Right lobe of liver (tissue), 6 donors: ENCODE data around the gene HOTAIR. TPM values are rescaled to one million over a fixed set of nuclear protein-coding genes. Genes with fewer than 3 reads are reported as not detected.

Source experiments
- ATAC-seq, 4 donors: fragments of 200-7000 bp; cut with Tn5 transposase; one replicate each; pipeline ENCODE4 v1.9.1; 2020; ENCODE audit warnings: mild to moderate bottlenecking in 4 of 4, moderate library complexity in 4 of 4
- DNase-seq, 3 donors: peaks; one replicate each; pipeline ENCODE4 v3.0.0-alpha.2; 2020
- H3K27ac ChIP-seq, 3 donors: fragments of 200-600 bp; one replicate each; pipeline ENCODE4 v1.8.0; 2022
- H3K27me3 ChIP-seq, 2 donors: fragments of 200-600 bp; one replicate each; pipeline ENCODE4 v1.8.0; 2022
- H3K36me3 ChIP-seq, 4 donors: fragments of 200-600 bp; sonication (generic) in 1 of 4; one replicate each; pipeline versions ENCODE4 v1.5.1 to v1.8.0; 2017 to 2022; ENCODE audit warnings: control low read depth in 1 of 4
- H3K4me1 ChIP-seq, 4 donors: fragments of 200-600 bp; sonication (generic) in 1 of 4; one replicate each; pipeline versions ENCODE4 v1.5.1 to v1.8.0; 2017 to 2022; ENCODE audit warnings: control low read depth in 1 of 4
- H3K4me3 ChIP-seq, 3 donors: fragments of 200-600 bp; one replicate each; pipeline ENCODE4 v1.8.0; 2022
- H3K9me3 ChIP-seq, 4 donors: fragments of 200-600 bp; sonication (generic) in 1 of 4; one replicate each; pipeline versions ENCODE4 v1.5.1 to v1.8.0; 2017 to 2022; ENCODE audit warnings: control low read depth in 1 of 4
- POLR2A ChIP-seq: fragments of 450-650 bp; IDR thresholded peaks from one replicate; pipeline ENCODE4 v1.6.1; 2017; ENCODE audit warnings: antibody characterized with exemption, mild to moderate bottlenecking
- WGBS: methylation state at CpG from one replicate; pipeline ENCODE4 v1.1.6; 2018; ENCODE audit warnings: low coverage, low lambda C conversion rate; ENCODE audit not compliant: insufficient coverage; ENCODE audit errors: missing lambda C conversion rate; 5-methylcytosine and 5-hydroxymethylcytosine counted together
- intact Hi-C, 2 donors: fragments of 100-400 bp; cut with DNase I; formaldehyde crosslinking; loops; one replicate each; pipeline versions ENCODE4 v1.11.2 to v1.14.1; 2022
- total RNA-seq, 6 experiments: library from RNA; depleted of rRNA in 2 of 6; stranded (reverse); fragments of >200 nt in 2 of 6; fragmentation: NEBNext Ultra II Directional in 3 of 6; extraction: Animal tissue kit (Norgen Biotek cat#: 25700) in 3 of 6; gene quantifications; one replicate each; pipeline versions ENCODE4 v1.1.0 to v1.2.4, GENCODE V29; 2016 to 2023
- TF ChIP-seq, protein P1 (sequence below), 4 donors: fragments of 200-600 bp in 3 of 4; fragments of 450-650 bp in 1 of 4; IDR thresholded peaks; one replicate each; pipeline versions ENCODE4 v1.5.1 to v1.8.0; 2016 to 2022; ENCODE audit warnings: antibody characterized with exemption in 4 of 4, mild to moderate bottlenecking in 2 of 4
- donor health status: DM: no; HTN: yes; CAD: no.
- donor health status: DM: no; HTN: no; CAD: no.
- donor health status: DM: no; HTN: no; CAD: no.
- donor health status: DM: no; HTN: yes; CAD: no.
- donor health status: DM: no; HTN: yes; CAD: no.

Gene HOTAIR
- total RNA-seq, 6 experiments from 2014 or later: not detected

DNA sequence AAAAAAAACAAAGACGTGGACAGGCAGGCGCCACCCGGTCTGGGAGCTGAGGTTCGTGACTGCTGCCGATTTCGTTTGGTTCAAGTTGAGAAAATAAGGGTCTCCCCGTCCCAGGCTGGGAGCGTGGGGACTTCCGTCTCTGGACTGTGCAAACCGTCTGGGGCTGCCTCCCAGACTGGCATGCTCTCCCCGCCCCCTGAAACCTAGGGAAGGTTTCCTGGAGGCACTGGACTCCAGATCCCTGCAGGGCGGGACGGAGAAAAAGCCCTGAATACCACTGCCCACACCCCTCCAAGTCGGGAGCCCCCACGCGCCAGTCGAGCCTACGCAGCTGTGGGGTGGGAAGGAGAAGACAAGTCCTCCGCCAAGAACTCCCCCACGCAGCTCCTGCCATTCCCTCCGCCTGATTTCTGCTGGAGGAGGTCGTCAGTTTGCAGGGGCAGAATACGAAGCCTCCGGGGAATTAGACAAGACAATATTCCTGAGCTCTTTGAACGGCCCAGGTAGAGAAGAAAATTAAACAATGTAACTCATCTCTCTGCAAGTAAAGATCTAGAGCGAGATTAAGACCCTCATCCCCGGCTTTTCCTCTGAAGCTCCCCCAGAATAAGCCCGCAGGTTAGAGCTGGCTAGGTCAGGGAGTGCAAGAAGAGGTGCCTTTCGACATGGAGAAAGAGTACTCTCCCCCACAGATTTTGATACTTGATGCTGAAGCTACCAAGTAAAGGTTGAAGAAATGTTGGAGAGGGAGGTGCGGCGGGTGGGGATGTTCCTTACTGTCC lies 46.5 kb downstream of the HOTAIR start:
- ATAC-seq (no peak), DNase-seq (no peak)
- 4% methylated on average over 26 of the region's 31 CpGs for WGBS
- peaks cover 0 to 22% of the 10 kb centered on the region in 2 donors for H3K27me3 ChIP-seq
- H3K4me3 ChIP-seq: no peak overlapping the region
- H3K27ac ChIP-seq: no peak overlapping the region
- H3K4me1 ChIP-seq: no peaks in the 10 kb centered on the region
- H3K9me3 ChIP-seq: no peaks in the 10 kb centered on the region
- intact Hi-C loops: no loop called here
- no peak for TF ChIP-seq POLR2A
- TF ChIP-seq, protein P1, sequence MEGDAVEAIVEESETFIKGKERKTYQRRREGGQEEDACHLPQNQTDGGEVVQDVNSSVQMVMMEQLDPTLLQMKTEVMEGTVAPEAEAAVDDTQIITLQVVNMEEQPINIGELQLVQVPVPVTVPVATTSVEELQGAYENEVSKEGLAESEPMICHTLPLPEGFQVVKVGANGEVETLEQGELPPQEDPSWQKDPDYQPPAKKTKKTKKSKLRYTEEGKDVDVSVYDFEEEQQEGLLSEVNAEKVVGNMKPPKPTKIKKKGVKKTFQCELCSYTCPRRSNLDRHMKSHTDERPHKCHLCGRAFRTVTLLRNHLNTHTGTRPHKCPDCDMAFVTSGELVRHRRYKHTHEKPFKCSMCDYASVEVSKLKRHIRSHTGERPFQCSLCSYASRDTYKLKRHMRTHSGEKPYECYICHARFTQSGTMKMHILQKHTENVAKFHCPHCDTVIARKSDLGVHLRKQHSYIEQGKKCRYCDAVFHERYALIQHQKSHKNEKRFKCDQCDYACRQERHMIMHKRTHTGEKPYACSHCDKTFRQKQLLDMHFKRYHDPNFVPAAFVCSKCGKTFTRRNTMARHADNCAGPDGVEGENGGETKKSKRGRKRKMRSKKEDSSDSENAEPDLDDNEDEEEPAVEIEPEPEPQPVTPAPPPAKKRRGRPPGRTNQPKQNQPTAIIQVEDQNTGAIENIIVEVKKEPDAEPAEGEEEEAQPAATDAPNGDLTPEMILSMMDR (IDR thresholded peaks at IDR 0.05): no peak
- H3K36me3 ChIP-seq: no peaks in the 10 kb centered on the region

GRCh38 chr12:53927220-53928029 lies 47.3 kb downstream of the HOTAIR start:
- intact Hi-C loops: no loop called here
- WGBS: 4% methylated on average over 37 of the region's 45 CpGs
- Histone ChIP-seq H3K9me3 (no peaks in the 10 kb centered on the region), H3K4me3 (no peak overlapping the region), H3K4me1 (no peaks in the 10 kb centered on the region), H3K27me3 (peaks cover 0 to 22% of the 10 kb centered on the region in 2 donors), H3K27ac (no peak overlapping the region), H3K36me3 (no peaks in the 10 kb centered on the region)
- DNase-seq (no peak), ATAC-seq (no peak)
- TF ChIP-seq, protein P1 (IDR thresholded peaks at IDR 0.05): no peak
- TF ChIP-seq POLR2A: no peak

DNA sequence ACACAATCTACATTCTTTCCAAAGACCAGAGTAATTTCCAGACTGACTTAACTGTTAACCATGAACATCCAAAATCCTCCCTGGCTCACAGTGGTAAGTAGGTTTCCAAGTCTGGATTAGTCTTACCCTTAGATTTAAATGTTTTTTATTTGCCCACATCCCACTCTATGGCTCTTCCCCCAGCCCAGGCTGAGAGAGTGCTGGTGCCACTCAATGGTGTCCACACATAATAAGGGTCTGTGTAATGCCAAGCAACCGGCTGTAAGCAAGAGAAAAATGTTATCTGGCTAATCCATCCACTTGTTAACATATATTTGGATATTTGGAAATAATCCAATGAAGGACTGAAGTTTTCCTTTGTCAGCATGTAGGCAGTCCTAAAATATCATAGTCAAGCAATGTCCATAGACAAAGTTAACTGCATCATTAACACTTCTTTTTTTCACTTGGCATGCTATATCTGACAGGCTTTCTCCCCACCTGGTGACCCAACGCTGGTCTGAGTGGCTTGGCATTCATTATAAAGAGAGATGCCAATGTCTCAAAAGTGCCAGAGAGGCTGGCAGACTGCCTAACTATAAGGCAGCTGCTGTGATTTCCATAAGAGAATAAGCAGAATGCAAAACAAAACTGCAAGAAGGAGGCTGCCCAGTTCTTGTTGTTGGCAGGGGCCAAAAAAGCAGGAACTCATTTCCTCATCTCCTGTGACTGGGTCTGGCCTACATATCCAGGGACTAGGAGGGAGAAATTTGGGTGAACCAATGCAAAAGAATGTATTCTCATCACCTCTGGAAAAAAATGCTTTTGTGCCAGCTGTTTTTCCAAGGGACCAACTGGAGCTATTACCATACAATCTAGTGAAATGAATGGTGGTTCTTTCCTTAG lies 50.0 kb downstream of the HOTAIR start:
- no peaks in the 10 kb centered on the region for H3K9me3 ChIP-seq
- no peak overlapping the region for H3K4me3 ChIP-seq
- H3K36me3 ChIP-seq: no peaks in the 10 kb centered on the region
- H3K27me3 ChIP-seq: peaks cover 0 to 18% of the 10 kb centered on the region in 2 donors
- WGBS: 15% methylated on average over 2 of the region's 2 CpGs
- ATAC-seq (no peak), DNase-seq (no peak)
- intact Hi-C loops: no loop called here
- no peaks in the 10 kb centered on the region for H3K4me1 ChIP-seq
- TF ChIP-seq, protein P1 (IDR thresholded peaks at IDR 0.05): no peak
- TF ChIP-seq POLR2A: no peak
- no peak overlapping the region for H3K27ac ChIP-seq

DNA sequence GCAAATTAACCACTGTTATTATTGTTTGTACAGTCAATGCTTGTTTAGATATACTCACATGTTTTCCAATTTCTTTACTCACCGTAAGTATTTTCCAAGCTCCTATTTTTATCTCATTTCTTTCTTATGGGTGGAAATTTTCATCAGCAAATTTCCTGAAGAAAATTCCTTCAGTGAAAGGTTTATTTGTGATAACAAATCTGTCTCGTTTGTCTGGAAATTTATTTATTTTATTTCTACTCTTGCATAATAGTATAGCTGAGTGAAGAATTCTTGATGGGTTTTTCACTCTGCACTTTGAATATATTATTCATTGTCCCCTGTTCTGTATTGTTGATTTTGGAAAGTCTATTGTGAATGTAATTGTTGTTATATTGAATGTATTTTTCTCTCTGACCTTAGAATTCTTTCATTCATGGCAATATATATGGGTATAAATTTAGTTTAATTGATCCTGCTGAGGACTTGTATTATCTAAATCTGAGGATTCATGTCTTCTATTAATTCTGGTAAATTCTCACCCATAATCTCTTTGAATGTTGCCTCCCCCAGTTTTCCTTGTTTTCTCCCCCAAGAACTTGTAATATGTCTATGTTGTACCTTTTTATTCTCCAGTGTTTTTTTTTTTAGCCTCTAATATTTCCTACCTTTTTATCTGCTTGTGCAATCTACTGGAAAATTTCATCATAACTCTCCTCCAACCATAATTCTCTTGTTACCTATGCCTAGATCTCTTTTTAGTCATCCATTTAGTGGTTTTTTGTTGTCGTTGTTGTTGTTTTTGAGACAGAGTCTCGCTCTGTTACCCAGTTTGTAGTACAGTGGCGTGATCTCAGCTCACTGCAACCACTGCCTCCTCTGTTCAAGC lies 57.7 kb downstream of the HOTAIR start:
- ATAC-seq (no peak), DNase-seq (no peak)
- Histone ChIP-seq H3K27me3 (no peaks in the 10 kb centered on the region), H3K4me1 (no peaks in the 10 kb centered on the region), H3K36me3 (no peaks in the 10 kb centered on the region), H3K27ac (no peak overlapping the region), H3K9me3 (no peaks in the 10 kb centered on the region), H3K4me3 (no peak overlapping the region)
- TF ChIP-seq, protein P1 (IDR thresholded peaks at IDR 0.05): no peak
- TF ChIP-seq POLR2A: no peak
- intact Hi-C loops: no loop called here
- WGBS: 65% methylated on average over 5 of the region's 5 CpGs
